HCT116 (cell line): Measurements from ENCODE around the gene FBXO7.

ENCODE experiments used
- CTCF ChIP-seq, 3 experiments: fragments of 200-600 bp in 1 of 3; sonication (generic) in 1 of 3; IDR thresholded peaks in 2 of 3; conservative IDR thresholded peaks in 1 of 3; 2 replicates each; pipeline ENCODE4 v1.5.1; 2012 to 2017; ENCODE audit warnings: low read depth in 2 of 3, low read length in 2 of 3, antibody characterized with exemption in 1 of 3, borderline replicate concordance in 1 of 3, control low read depth in 1 of 3, mild to moderate bottlenecking in 1 of 3, mixed read lengths in 1 of 3, mixed run types in 1 of 3, moderate library complexity in 1 of 3; ENCODE audit not compliant: insufficient read depth in 1 of 3
- ELF1 ChIP-seq: IDR thresholded peaks from 2 replicates; pipeline ENCODE4 v1.6.1; 2012; ENCODE audit warnings: low read depth, borderline replicate concordance
- EZH2 ChIP-seq: fragments of 200-600 bp; sonication (generic); IDR thresholded peaks from 2 replicates; pipeline ENCODE4 v1.6.1; 2017; ENCODE audit warnings: antibody characterized with exemption, mixed run types
- POLR2A ChIP-seq: IDR thresholded peaks from 2 replicates; pipeline ENCODE4 v1.7.0; 2011; ENCODE audit warnings: borderline replicate concordance; ENCODE audit not compliant: insufficient read depth, insufficient read length; ENCODE audit errors: extremely low read depth

GRCh38 chr22:32446321-32446720, 28.3 kb upstream of the FBXO7 start:
- TF ChIP-seq EZH2 (no peak), CTCF (IDR thresholded peaks at IDR 0.05 in 2 of 3, conservative IDR thresholded peaks at IDR 0.05 in 1 of 3; ENCODE audit: borderline replicate concordance in 1 of 3, insufficient read depth in 1 of 3, low read depth in 2 of 3, low read length in 2 of 3) (no peak), POLR2A (no peak), ELF1 (no peak)
